ENCODE results near the gene ACSL4. TPM values are rescaled to one million over a fixed set of nuclear protein-coding genes. Genes with fewer than 3 reads are reported as not detected.

The ACSL4 gene
- total RNA-seq, 1 donor from 2014 or later, result 62.4 TPM

DNA sequence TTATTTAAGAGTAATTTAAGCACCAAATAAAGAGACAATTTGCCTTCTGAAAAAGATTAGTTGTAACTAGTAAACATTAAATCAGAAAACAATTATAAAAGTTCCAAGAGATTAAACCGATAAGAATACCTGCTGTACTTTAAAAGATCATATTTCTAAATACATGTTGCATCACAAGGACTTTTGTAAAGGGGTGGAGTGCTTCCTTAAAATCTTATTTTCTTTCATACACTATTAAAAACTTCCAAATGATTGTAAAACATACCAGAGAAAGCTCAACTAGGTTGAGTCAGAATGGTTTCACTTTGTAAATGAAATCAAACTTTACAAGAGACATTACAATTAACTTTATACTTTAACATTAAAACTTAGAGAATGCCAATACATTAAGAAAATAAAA lies 41.8 kb downstream of the ACSL4 start:
- peaks cover 3% of the 10 kb centered on the region for H3K4me1 Mint-ChIP-seq
- H3K36me3 Mint-ChIP-seq (ENCODE audit: low read depth), result no peaks in the 10 kb centered on the region
- no peak overlapping the region for H3K4me3 Mint-ChIP-seq
- no peaks in the 10 kb centered on the region for H3K9me3 Mint-ChIP-seq
- H3K27ac Mint-ChIP-seq (ENCODE audit: unreplicated experiment), result no peak overlapping the region
- H3K27me3 Mint-ChIP-seq (ENCODE audit: low read depth), result no peaks in the 10 kb centered on the region
- TF ChIP-seq, protein P1, sequence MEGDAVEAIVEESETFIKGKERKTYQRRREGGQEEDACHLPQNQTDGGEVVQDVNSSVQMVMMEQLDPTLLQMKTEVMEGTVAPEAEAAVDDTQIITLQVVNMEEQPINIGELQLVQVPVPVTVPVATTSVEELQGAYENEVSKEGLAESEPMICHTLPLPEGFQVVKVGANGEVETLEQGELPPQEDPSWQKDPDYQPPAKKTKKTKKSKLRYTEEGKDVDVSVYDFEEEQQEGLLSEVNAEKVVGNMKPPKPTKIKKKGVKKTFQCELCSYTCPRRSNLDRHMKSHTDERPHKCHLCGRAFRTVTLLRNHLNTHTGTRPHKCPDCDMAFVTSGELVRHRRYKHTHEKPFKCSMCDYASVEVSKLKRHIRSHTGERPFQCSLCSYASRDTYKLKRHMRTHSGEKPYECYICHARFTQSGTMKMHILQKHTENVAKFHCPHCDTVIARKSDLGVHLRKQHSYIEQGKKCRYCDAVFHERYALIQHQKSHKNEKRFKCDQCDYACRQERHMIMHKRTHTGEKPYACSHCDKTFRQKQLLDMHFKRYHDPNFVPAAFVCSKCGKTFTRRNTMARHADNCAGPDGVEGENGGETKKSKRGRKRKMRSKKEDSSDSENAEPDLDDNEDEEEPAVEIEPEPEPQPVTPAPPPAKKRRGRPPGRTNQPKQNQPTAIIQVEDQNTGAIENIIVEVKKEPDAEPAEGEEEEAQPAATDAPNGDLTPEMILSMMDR (conservative IDR thresholded peaks at IDR 0.05), result no peak
- no peak for DNase-seq (ENCODE audit: low read depth, low spot score)

GRCh38 chrX:109687903-109688302 lies 45.2 kb downstream of the ACSL4 start:
- Mint-ChIP-seq H3K27me3 (ENCODE audit: low read depth) (no peaks in the 10 kb centered on the region), H3K4me1 (peaks cover 14% of the 10 kb centered on the region), H3K36me3 (ENCODE audit: low read depth) (no peaks in the 10 kb centered on the region), H3K27ac (ENCODE audit: unreplicated experiment) (no peak overlapping the region), H3K9me3 (no peaks in the 10 kb centered on the region), H3K4me3 (no peak overlapping the region)
- no peak for DNase-seq (ENCODE audit: low read depth, low spot score)
- TF ChIP-seq, protein P1 (conservative IDR thresholded peaks at IDR 0.05), result no peak

- H3K36me3 Mint-ChIP-seq (ENCODE audit: low read depth), result no peaks in the 10 kb centered on the region
- no peak for DNase-seq (ENCODE audit: low read depth, low spot score)
- no peak overlapping the region for H3K27ac Mint-ChIP-seq (ENCODE audit: unreplicated experiment)
- H3K27me3 Mint-ChIP-seq (ENCODE audit: low read depth), result no peaks in the 10 kb centered on the region
- H3K9me3 Mint-ChIP-seq, result no peaks in the 10 kb centered on the region
- no peak overlapping the region for H3K4me3 Mint-ChIP-seq
- peaks cover 14% of the 10 kb centered on the region for H3K4me1 Mint-ChIP-seq
- TF ChIP-seq, protein P1 (conservative IDR thresholded peaks at IDR 0.05), result no peak
Observed at GRCh38 chrX:109685656-109686078, 47.4 kb downstream of the ACSL4 start.

DNA sequence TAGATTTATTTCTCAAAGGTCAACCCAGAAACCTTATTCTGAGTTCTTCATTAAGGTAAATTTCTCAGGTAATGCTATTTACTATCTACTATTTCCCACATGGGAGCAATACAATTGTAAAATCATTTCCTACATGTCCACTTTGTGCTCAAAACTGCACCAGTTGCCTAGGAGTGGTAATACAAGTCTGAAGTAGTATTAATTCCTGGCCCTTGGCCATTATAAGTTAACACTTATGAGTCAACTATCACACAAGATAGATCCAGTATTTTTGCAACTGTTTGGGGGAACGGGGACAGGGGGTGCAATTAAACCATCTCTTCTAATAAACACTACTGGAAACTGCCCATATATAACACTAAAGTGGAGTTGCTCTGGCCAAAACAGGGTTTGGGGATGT lies 48.9 kb downstream of the ACSL4 start:
- no peaks in the 10 kb centered on the region for H3K9me3 Mint-ChIP-seq
- DNase-seq (ENCODE audit: low read depth, low spot score), result no peak

GRCh38 chrX:109681475-109682081 lies 51.5 kb downstream of the ACSL4 start:
- Mint-ChIP-seq H3K9me3 (no peaks in the 10 kb centered on the region), H3K36me3 (ENCODE audit: low read depth) (peaks cover 5% of the 10 kb centered on the region), H3K27ac (ENCODE audit: unreplicated experiment) (no peak overlapping the region), H3K4me3 (no peak overlapping the region), H3K27me3 (ENCODE audit: low read depth) (no peaks in the 10 kb centered on the region), H3K4me1 (peaks cover 14% of the 10 kb centered on the region)
- TF ChIP-seq, protein P1 (conservative IDR thresholded peaks at IDR 0.05), result no peak
- DNase-seq (ENCODE audit: low read depth, low spot score), result no peak

More for the DNA sequence above, 48.9 kb downstream of the ACSL4 start:
- no peaks in the 10 kb centered on the region for H3K36me3 Mint-ChIP-seq (ENCODE audit: low read depth)
- TF ChIP-seq, protein P1 (conservative IDR thresholded peaks at IDR 0.05), result no peak
- H3K4me1 Mint-ChIP-seq, result peaks cover 14% of the 10 kb centered on the region
- no peaks in the 10 kb centered on the region for H3K27me3 Mint-ChIP-seq (ENCODE audit: low read depth)
- no peak overlapping the region for H3K4me3 Mint-ChIP-seq
- no peak overlapping the region for H3K27ac Mint-ChIP-seq (ENCODE audit: unreplicated experiment)

Data from neural crest cell (in vitro differentiated cells).